Common myeloid progenitor, CD34-positive (primary cell): ENCODE measurements around the gene RPL15.
"Not testable (repeated sequence)": the region's sequence is repeated elsewhere in the genome, so short reads cannot be mapped to it uniquely, and the experiment has no call there.

Source experiments
- CTCF ChIA-PET: fragments of 350-600 bp; sonication (Branson Sonifier 250); formaldehyde crosslinking; loops from one replicate; lab custom pipeline; 2021; ENCODE audit warnings: antibody characterized with exemption; lab: Charles Lee
- POLR2A ChIA-PET: fragments of 350-600 bp; sonication (Branson Sonifier 250); formaldehyde crosslinking; loops from one replicate; lab custom pipeline; 2021; ENCODE audit warnings: antibody characterized with exemption; lab: Charles Lee
- DNase-seq, 3 donors: peaks; one replicate each; pipeline versions ENCODE4 v3.0.0 to v3.0.0-alpha.2; 2013
- H3K27ac ChIP-seq, 2 experiments: 1 replicate in 1 of 2; 2 replicates in 1 of 2; pipeline ENCODE4 v1.7.0; 2013; ENCODE audit warnings: inconsistent platforms in 2 of 2, low read length in 2 of 2, mild to moderate bottlenecking in 2 of 2, low read depth in 1 of 2, moderate library complexity in 1 of 2; ENCODE audit not compliant: severe bottlenecking in 2 of 2, insufficient read depth in 1 of 2, poor library complexity in 1 of 2
- H3K27me3 ChIP-seq, 5 experiments: replicated peaks in 2 of 5; 1 replicate in 3 of 5; 2 replicates in 2 of 5; pipeline versions ENCODE4 v1.6.1 to v1.7.0; 2013; ENCODE audit warnings: low read length in 4 of 5, mild to moderate bottlenecking in 2 of 5, moderate library complexity in 2 of 5, inconsistent platforms in 1 of 5; ENCODE audit not compliant: insufficient read depth in 5 of 5, control insufficient read depth in 4 of 5
- H3K36me3 ChIP-seq, 4 experiments: 1 replicate in 2 of 4; 2 replicates in 2 of 4; pipeline versions ENCODE4 v1.6.1 to v1.7.0; 2013; ENCODE audit warnings: low read length in 3 of 4, control low read depth in 1 of 4, mild to moderate bottlenecking in 1 of 4; ENCODE audit not compliant: control insufficient read depth in 4 of 4, insufficient read depth in 4 of 4
- H3K4me1 ChIP-seq, 4 experiments: 1 replicate in 3 of 4; 2 replicates in 1 of 4; pipeline versions ENCODE4 v1.6.1 to v1.7.1; 2013; ENCODE audit warnings: low read length in 3 of 4, mild to moderate bottlenecking in 3 of 4, control low read depth in 1 of 4, inconsistent platforms in 1 of 4, moderate library complexity in 1 of 4; ENCODE audit not compliant: control insufficient read depth in 4 of 4, insufficient read depth in 4 of 4; ENCODE audit errors: control extremely low read depth in 1 of 4
- H3K4me3 ChIP-seq, 7 experiments: 1 replicate in 4 of 7; 2 replicates in 3 of 7; pipeline versions ENCODE4 v1.5.1 to v1.7.0; 2013; ENCODE audit warnings: mild to moderate bottlenecking in 7 of 7, low read length in 6 of 7, moderate library complexity in 6 of 7, inconsistent platforms in 2 of 7, low read depth in 2 of 7, control low read depth in 1 of 7; ENCODE audit not compliant: insufficient read depth in 4 of 7, control insufficient read depth in 1 of 7; ENCODE audit errors: extremely low read depth in 1 of 7
- H3K9me3 ChIP-seq, 5 experiments: 1 replicate in 4 of 5; 2 replicates in 1 of 5; pipeline versions ENCODE4 v1.6.1 to v1.7.1; 2013; ENCODE audit warnings: low read length in 4 of 5, mild to moderate bottlenecking in 2 of 5, inconsistent platforms in 1 of 5, low read depth in 1 of 5, moderate library complexity in 1 of 5; ENCODE audit not compliant: control insufficient read depth in 4 of 5, insufficient read depth in 2 of 5; ENCODE audit errors: control extremely low read depth in 1 of 5
- WGBS: methylation state at CpG from one replicate; pipeline ENCODE4 v1.1.5; 2013; ENCODE audit not compliant: insufficient coverage; 5-methylcytosine and 5-hydroxymethylcytosine counted together

The RPL15 gene

GRCh38 chr3:23900744-23901143 lies 16.2 kb upstream of the RPL15 start:
- Histone ChIP-seq H3K9me3 (peaks cover 0 to 3% (median 0%) of the 10 kb centered on the region in 5 experiments), H3K27me3 (no peaks in the 10 kb centered on the region), H3K27ac (no peak overlapping the region), H3K4me3 (no peak overlapping the region), H3K36me3 (peaks cover 16 to 41% (median 23%) of the 10 kb centered on the region in 4 experiments), H3K4me1 (no peaks in the 10 kb centered on the region)
- ChIA-PET POLR2A (no interaction called here), CTCF (interaction anchor here (0.7 to 0.9 kb wide), 2 partner anchors 19 to 48 kb away, joined by 3 read pairs; no protein-coding TSS in a partner anchor)
- WGBS, result 99% methylated on average over 6 of the region's 6 CpGs
- no peak for DNase-seq

GRCh38 chr3:23904545-23904944 lies 12.4 kb upstream of the RPL15 start:
- POLR2A ChIA-PET, result no interaction called here

GRCh38 chr3:23909341-23909740 lies 7.6 kb upstream of the RPL15 start:
- Histone ChIP-seq H3K4me3 (no peak overlapping the region), H3K36me3 (peaks cover 2 to 25% (median 15%) of the 10 kb centered on the region in 4 experiments), H3K27ac (no peak overlapping the region), H3K9me3 (no peaks in the 10 kb centered on the region), H3K27me3 (no peaks in the 10 kb centered on the region), H3K4me1 (peaks cover 0 to 2% (median under 1%) of the 10 kb centered on the region in 4 experiments)
- POLR2A ChIA-PET, result no interaction called here
- no peak for DNase-seq
- 98% methylated on average over 5 of the region's 7 CpGs for WGBS
- CTCF ChIA-PET, result no interaction called here

More at GRCh38 chr3:23904545-23904944, 12.4 kb upstream of the RPL15 start:
- H3K27me3 ChIP-seq, result no peaks in the 10 kb centered on the region
- H3K4me3 ChIP-seq, result no peak overlapping the region
- peaks cover 0 to 2% (median 0%) of the 10 kb centered on the region in 4 experiments for H3K4me1 ChIP-seq
- H3K9me3 ChIP-seq, result no peaks in the 10 kb centered on the region
- CTCF ChIA-PET, result interaction anchor here (1.4 kb wide), 1 partner anchor 10 kb away, joined by 4 read pairs; no protein-coding TSS in a partner anchor
- H3K27ac ChIP-seq, result no peak overlapping the region
- DNase-seq, result no peak
- peaks cover 13 to 30% (median 21%) of the 10 kb centered on the region in 4 experiments for H3K36me3 ChIP-seq

GRCh38 chr3:23911397-23911796 lies 5.5 kb upstream of the RPL15 start:
- WGBS, result 100% methylated on average over 2 of the region's 2 CpGs
- H3K27me3 ChIP-seq, result no peaks in the 10 kb centered on the region
- no peak for DNase-seq
- CTCF ChIA-PET, result interaction anchor here (1.0 to 1.1 kb wide), 2 partner anchors 14 to 26 kb away, joined by 3 read pairs; no protein-coding TSS in a partner anchor
- no peak overlapping the region for H3K27ac ChIP-seq
- POLR2A ChIA-PET, result no interaction called here
- H3K9me3 ChIP-seq, result no peaks in the 10 kb centered on the region
- peaks cover 0 to 19% (median 13%) of the 10 kb centered on the region in 4 experiments for H3K36me3 ChIP-seq
- peaks cover 12 to 19% (median 15%) of the 10 kb centered on the region in 4 experiments for H3K4me1 ChIP-seq
- no peak overlapping the region for H3K4me3 ChIP-seq

- CTCF ChIA-PET, result interaction anchor here (1.0 kb wide), 1 partner anchor 25 kb away, joined by 3 read pairs; no protein-coding TSS in a partner anchor
- POLR2A ChIA-PET, H3K27ac ChIP-seq, H3K4me3 ChIP-seq, H3K27me3 ChIP-seq, DNase-seq, H3K9me3 ChIP-seq: not testable (repeated sequence)
- Histone ChIP-seq H3K36me3 (peaks cover 0 to 19% (median 13%) of the 10 kb centered on the region in 4 experiments), H3K4me1 (peaks cover 12 to 20% (median 17%) of the 10 kb centered on the region in 4 experiments)
- no CpG with 5 or more reads among the region's 3 CpGs for WGBS
These were observed 4.6 kb upstream of the RPL15 start for GRCh38 chr3:23912335-23912734.

- Histone ChIP-seq H3K4me1 (peaks cover 14 to 24% (median 20%) of the 10 kb centered on the region in 4 experiments), H3K27ac (no peak overlapping the region), H3K27me3 (no peaks in the 10 kb centered on the region), H3K4me3 (no peak overlapping the region), H3K36me3 (peaks cover 0 to 21% (median 16%) of the 10 kb centered on the region in 4 experiments), H3K9me3 (no peaks in the 10 kb centered on the region)
- WGBS, result no CpG with 5 or more reads among the region's 1 CpG
- no peak for DNase-seq
- ChIA-PET POLR2A (no interaction called here), CTCF (interaction anchor here (0.6 kb wide), 1 partner anchor 717 kb away, joined by 3 read pairs; no protein-coding TSS in a partner anchor)
These were observed 3.8 kb upstream of the RPL15 start for GRCh38 chr3:23913182-23913581.

- Histone ChIP-seq H3K4me3 (no peak overlapping the region), H3K27me3 (no peaks in the 10 kb centered on the region), H3K27ac (no peak overlapping the region), H3K36me3 (peaks cover 0 to 28% (median 19%) of the 10 kb centered on the region in 4 experiments), H3K4me1 (peaks cover 20 to 33% (median 28%) of the 10 kb centered on the region in 4 experiments), H3K9me3 (no peaks in the 10 kb centered on the region)
- CTCF ChIA-PET, result no interaction called here
- WGBS, result 60% methylated on average over 1 of the region's 3 CpGs
- DNase-seq, result no peak
- POLR2A ChIA-PET, result no interaction called here
These were observed 2.8 kb upstream of the RPL15 start for GRCh38 chr3:23913873-23914743.
